NCI-H526 (cell line): ENCODE results near the gene RELCH.

ENCODE experiments used
- DNase-seq, 2 experiments: peaks; one replicate each; lab custom pipeline; 2025; lab: John Stamatoyannopoulos, UW

RELCH gene

DNA sequence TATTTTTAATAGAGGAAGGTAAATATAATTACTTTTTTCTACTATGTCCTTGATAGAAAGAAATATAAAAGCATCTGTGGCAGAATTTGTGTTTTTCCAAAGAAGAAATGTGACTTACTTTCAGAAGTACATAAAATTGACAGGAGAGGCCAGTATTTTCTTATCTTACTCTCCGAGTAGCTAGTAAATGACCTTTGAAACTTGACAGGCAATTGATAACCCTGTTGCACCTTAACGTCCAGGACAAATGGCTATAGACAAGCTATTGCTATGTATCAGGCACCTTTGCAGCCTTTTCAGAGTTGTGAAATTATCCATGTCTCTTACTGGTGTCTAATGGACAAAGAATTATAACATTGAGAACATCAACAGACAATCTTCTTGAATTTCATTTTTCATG lies 75.0 kb downstream of the RELCH start:
- no peak for DNase-seq

DNA sequence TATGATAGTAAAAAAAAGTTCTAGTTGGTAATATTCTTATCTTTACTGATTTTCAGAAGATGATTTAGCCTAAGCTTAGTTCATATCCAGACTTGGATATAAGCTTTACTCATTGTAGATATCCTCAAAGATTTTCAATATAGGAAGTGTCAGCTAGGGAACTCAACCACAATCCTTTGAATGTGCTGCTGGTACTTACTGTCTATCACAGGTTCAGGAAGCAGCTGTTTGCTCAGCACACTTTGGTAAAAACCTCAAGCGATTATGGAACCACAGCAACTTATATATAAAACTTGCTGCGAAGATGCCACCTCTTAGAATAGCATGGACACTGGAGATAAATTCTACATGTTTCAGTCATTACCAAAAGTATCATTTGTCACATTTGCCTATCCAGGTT lies 77.9 kb downstream of the RELCH start:
- DNase-seq, result no peak

- DNase-seq, result no peak
Observed at GRCh38 chr18:62277045-62277444, 90.0 kb downstream of the RELCH start.

GRCh38 chr18:62279561-62279960 lies 92.5 kb downstream of the RELCH start:
- no peak for DNase-seq

GRCh38 chr18:62280058-62280457 lies 93.0 kb downstream of the RELCH start:
- no peak for DNase-seq

GRCh38 chr18:62280786-62281185 lies 93.7 kb downstream of the RELCH start:
- DNase-seq, result no peak

DNA sequence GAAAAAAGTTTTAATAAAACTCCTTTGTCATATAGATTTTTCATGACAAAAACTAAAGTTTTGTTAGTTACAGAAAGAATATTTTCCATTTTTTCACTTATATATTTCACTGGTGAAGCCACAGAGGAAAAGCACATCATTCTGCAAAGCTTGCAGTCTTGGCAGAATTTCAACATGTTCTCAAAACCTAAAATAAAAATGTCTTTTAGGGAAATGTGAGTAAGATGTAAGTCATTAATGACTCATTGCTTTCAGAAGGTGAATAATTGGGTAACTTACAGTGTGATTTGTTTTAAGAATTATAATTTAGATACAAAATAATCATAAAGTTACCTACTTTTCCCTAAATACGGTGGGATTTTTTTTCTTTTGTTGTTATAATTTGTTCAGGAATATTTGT lies 94.6 kb downstream of the RELCH start:
- DNase-seq, result no peak

DNA sequence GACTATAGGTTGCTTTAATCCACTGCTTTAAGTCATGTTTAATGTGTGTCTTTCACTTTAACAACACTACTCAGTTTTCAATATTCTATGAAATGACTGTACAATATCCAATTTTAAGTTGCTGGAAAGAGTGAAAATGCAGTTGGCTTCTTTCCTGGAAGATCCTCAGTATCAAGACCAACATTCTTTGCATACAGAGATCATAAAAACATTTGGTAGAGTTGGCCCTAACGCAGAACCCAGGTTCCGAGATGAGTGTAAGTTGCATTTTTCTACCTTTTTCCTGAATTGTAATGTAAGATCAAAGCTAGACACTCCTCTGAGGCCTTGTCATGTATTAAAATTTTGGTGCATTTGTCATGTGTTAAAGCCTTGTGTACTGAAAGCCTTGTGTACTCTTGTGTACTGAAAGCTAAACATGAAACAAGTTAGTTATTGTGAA lies 95.2 kb downstream of the RELCH start:
- no peak for DNase-seq

DNA sequence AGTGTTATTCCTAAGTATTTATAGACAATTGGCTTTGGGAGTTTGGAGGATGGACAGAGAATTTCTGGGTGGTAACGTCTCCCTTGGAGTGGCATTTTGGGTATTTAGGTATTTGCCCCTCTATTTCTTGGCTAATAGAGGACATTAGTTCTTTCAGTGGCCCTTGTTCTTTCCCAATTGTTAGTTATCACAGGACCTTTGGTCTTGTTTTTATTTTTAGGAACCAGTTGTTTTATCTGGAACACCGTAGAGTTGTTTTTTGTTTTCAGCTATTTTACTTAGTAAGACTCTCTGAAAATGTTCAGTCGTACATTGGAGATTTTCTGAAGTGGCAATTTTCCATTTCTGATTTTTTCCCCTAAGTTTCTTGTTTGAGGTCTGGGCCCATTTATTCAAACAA lies 97.6 kb downstream of the RELCH start:
- no peak for DNase-seq

DNA sequence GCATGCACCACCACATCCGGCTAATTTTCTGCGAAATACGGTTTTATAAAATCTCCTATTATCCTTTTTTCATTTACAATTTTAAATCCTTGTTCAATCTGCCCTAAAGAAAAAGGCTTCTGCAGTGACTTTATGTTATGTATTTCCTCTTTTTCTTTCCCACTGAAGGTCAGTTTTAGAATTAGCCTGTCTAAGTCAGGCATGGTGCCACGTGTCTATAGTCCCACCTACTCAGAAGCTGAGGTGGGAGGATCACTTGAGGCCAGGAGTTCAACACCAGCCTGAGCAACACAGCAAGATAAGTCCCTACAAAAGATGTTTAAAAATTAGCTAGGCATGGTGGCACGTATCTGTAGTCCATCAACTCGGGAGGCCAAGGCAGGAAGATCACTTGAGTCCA lies 98.2 kb downstream of the RELCH start:
- DNase-seq, result no peak

DNA sequence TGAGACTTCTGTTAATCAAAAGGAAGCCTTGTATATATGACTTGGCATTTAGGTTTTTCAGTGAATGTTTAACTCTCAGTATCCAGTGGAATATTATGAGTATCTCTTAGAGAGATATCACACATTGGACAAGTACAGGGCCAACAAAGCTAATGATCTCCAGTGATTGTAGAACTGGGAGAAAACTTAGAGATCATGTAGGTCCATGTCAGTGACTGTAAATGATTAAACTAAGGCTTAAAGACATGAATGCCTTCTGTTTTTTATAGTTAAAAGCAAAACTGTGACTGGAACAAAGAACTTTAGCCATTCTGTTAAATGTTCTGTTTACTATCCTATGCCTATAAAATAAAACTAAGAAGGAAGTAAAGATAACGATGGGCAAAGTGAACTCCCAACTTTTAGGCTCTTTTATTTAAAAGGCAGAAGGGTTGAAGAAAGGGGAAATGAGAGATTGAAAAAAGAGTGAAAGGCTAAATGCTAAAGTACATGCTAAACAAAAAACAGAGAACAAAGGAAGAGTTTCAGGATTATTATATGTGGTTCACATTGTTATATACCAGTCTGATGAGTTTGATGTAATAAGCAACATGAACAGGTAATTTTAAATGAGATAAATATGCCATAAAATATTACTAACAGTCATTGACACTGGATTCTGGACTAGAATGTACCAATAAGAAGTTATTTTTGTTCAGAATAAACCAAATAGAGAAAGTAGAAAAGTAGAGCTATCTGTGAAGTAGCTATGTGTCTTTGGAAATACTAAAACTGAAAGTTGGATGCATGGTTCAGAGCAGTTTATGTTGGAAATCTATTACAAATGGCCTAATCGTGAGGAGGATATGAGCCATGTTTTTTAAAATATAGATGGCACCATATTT lies 101.0 kb downstream of the RELCH start:
- DNase-seq, result no peak

DNA sequence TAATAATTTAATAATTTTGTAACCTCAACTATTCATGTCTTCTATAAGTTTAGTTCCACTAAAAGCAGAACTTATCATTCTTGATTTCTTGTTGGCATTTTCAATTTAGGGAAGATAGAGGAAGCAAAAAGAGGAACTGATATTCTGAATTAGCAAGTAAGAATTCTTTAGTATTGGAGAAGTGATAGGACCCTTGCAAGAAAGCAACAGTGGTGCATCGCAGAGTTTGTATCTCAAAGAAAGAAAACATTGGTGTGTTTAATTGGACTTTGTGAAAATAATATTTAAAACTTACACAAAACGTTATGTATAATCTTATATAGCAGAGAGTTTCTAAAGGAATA lies 101.6 kb downstream of the RELCH start:
- no peak for DNase-seq

DNA sequence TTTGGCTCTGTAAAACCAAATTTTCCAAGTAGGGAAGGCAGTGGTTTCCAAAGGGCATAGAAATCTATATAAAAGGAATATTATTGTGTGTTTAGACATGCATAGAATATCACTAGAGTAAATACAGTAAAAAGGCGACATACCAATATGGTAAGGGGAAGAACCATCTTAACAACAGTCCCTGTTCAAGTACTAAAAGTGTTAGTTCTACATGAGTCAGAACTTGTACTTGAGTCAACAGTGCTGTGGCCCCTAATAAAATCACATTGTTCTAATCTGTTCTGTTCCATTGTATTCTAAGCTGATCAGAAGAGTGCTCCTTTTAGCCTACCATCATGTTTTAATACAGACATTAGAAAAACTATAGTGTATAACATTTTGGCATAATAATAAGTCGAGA lies 102.0 kb downstream of the RELCH start:
- no peak for DNase-seq

GRCh38 chr18:62294073-62294472 lies 107.0 kb downstream of the RELCH start:
- no peak for DNase-seq

DNA sequence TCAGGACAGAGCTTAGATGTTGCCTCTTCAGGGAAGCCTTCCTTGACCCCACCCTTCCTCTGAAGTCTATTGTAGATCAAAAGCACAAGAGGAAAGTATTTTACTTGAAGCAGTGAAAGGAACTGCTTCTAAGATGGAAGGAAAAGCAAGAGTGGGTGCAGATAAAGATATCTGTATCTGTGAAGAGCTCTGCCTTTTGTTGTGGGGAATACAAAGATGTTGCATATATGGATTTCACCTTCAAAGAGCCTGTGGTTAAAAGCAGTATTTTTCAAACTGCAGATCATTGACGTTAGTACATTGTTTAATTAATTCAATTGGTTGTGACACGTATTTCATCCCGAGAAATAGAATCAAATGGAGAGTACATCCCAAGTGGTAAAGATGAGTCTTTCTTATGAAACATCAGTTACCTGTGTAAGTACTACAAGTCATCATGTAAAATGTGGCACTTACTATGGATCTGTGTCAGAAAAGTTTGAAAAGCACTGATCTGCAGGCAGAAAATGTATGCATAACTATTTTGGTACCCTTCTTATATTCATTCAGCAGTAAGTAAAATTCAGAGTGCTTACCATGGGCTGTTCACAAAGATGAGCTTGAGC lies 113.4 kb downstream of the RELCH start:
- DNase-seq, result no peak

DNA sequence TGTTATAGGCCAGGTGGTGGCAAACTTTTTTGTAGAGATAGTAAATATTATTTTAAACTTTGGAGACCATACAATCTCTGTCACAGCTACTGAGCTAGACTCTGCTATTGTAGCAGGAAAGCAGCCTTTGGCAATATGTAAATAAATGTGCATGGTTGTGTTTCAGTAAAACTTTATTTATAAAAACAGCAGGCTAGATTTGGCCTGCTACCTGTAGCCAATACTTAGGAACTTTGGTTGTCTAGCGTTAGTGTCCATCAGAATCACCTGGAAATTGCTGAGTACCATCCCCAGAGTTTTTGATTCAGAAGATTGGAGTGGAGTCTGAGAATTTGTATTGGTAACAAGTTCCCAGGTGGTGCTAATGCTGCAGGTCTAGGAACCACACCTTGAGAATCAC lies 114.3 kb downstream of the RELCH start:
- DNase-seq, result no peak

GRCh38 chr18:62312851-62313250 lies 125.8 kb downstream of the RELCH start:
- no peak for DNase-seq

DNA sequence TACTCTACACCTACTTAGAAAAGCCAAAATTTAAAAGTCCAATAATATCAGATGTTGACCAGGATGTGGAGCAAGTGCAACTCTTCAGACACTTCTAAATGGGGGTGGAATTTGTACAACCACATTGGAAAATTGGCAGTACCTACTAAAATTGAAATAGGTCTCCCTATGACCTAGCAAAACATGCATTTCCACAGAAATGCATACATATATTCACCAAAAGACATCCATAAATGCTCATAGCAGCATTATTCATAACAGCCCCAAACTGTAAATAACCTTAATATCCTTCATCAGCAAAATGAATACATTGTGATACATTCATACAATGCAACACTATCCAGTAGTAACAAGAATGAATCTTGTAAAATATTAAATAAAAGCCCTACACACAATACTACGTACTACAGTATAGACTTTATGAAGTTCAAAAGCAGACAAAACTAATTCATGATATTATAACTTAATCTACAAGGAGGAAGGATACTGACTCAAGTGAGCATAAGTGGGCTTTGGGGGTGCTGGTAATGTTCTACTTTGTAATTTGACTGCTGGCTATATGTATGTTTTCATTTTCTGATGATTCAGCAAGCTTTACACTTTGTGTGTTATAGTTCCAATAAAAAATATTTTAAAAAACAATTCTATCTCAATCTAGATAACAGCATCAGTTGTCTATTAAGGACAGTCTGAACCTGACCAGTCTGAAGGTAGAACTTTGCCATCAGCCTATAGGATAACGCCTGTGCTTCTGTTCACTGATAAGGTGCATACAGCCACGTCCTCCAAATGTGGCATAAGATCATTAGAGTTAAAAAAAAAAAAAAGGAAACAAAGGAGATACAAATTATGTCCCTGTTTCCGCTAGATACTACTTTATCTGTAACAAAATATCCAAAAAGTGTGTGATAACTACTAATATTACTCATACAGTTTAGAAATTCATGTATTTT lies 131.4 kb downstream of the RELCH start:
- no peak for DNase-seq

DNA sequence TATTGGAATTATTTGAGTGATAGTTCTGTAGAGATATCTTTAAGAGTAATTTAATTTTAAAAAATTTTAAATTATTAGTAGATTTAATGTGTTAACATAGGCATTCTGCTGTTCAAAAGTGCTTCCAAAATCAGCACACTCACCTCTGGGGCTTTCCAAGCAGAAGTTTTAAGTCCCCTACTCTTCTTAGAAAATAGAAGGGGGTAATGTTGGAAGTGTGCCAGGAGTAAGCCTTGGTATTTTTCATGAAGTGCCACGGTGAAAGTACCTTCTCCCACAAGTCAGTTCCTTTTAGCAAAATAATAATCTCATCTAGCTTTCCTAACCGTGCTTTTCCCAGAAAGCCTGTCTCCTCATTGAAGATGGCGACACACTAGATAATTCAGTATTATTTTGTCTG lies 134.1 kb downstream of the RELCH start:
- no peak for DNase-seq

DNA sequence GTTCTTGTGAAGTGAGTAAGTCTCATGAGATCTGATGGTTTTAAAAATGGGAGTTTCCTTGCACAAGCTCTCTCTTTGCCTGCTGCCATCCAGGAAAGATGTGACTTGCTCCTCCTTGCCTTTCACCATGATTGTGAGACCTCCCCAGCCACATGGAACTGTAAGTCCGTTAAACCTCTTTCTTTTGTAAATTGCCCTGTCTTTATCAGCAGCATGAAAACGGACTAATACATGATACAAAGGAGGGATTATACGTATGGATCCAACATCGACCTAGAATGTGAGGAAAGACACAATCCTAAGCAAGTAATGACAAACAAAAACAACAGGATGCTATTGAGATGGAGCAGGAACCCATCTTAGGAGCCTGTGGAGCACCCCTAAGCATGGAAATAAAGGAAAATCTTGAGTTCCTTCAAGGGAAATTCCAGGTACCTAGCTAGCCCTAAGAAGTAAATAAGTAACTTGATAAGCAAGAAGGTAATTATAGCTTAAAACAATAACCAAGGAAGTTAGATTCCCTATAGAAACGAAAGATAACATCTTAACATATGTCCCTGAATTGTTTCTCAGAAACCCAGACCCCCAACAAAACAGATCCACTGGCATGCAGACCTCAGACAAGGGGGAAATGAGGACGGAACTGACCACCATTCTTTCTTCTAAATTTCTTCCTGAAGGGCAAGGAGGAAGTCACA lies 136.6 kb downstream of the RELCH start:
- no peak for DNase-seq

DNA sequence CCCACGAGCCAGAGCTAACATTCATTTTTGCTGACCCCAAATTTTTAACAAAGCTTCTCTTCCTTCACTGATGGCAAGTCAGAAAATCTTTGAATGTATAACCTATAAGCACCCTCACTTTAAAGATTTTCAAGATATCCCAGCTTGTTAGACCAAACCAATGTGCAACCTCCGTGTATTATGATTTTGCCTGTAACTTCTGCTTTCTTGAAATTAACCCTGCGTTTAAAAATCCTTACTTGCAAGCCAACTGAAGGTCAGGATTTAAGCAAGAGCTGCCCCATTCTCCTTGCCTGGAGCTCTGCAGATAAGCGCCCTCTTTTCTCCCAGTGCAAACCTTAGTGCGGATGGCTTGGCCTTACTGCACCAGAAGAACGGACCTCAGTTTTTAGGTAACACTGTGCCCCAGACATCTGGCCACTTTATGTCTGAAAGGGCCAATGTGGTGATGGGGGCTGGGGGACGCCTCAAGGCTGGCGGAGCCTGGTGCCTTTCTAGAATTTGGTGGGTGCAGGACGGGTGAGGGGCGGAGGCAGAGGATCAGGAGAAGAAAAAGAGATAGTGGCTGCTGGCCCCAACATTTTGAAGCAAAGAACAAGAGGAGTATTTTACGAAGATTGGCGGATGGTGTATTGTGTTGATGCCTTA lies 137.2 kb downstream of the RELCH start:
- no peak for DNase-seq
